AG09319 (cell line): ENCODE results near the gene PARP14.
"Not testable (repeated sequence)": the region's sequence is repeated elsewhere in the genome, so short reads cannot be mapped to it uniquely, and the experiment has no call there.

ENCODE experiments used
- DNase-seq: peaks from one replicate; pipeline ENCODE4 v3.0.0-alpha.2; 2010; ENCODE audit warnings: low read depth; ENCODE audit errors: extremely low read depth
- CTCF ChIP-seq: IDR thresholded peaks from 2 replicates; pipeline ENCODE4 v1.5.1; 2011; ENCODE audit warnings: low read depth, mild to moderate bottlenecking, inconsistent platforms, low read length, moderate library complexity

Gene PARP14

GRCh38 chr3:122719273-122719921, 38.8 kb downstream of the PARP14 start:
- no peak for TF ChIP-seq CTCF
- DNase-seq: no peak

DNA sequence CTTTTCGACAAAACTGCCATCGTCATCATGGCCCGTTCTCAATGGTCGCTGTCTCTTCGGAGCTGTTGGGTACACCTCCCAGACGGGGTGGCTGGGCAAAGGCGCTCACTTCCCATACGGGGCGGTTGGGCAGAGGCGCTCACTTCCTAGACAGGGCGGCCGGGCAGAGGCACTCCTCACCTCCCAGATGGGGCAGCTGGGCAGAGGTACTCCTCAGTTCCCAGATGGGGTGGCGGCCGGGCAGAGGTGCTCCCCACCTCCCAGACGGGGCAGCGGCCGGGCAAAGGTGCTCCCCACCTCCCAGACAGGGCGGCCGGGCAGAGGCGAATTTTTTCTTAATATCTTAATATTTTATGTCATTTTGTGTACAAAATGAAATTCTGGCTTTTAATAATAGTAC, 44.5 kb downstream of the PARP14 start:
- no peak for DNase-seq
- no peak for TF ChIP-seq CTCF

DNA sequence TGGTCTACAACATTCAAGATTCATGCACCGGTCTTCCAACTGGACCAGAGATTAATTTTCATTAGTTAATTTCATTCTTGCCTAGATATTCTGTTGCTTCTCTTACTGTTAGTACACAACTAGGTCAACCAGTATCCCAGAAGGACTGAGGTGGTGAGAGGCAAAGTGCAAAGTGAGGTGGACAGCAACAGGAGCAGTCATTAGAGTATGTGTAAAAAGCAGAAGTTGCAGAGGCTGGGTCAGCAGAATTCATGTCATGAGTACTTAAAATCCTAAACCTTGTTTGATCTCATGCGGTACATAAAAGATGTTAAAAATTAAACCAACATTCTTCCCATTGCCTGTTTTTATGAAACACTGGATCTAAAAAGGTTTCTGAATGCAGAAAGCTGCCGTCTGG, 46.7 kb downstream of the PARP14 start:
- no peak for DNase-seq
- TF ChIP-seq CTCF: no peak

DNA sequence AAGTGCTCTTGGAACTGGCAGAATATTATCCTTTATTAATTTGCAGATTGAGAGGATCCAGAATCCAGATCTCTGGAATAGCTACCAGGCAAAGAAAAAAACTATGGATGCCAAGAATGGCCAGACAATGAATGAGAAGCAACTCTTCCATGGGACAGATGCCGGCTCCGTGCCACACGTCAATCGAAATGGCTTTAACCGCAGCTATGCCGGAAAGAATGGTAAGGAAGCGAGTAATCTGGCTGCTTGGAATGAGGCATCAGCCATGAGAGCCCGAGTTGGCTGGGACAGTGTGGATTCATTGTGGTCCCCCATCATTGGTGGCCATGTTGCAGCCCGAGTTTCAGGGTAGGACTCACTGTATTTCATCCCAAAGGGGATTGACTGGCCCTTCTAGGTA, 47.1 kb downstream of the PARP14 start:
- no peak for DNase-seq
- TF ChIP-seq CTCF: no peak

GRCh38 chr3:122728186-122728585, 47.5 kb downstream of the PARP14 start:
- TF ChIP-seq CTCF: no peak
- no peak for DNase-seq

- no peak for TF ChIP-seq CTCF
- no peak for DNase-seq
These were observed 48.3 kb downstream of the PARP14 start for GRCh38 chr3:122728756-122729514.

- DNase-seq: no peak
- TF ChIP-seq CTCF: no peak
These were observed 49.6 kb downstream of the PARP14 start for GRCh38 chr3:122730240-122730639.

- DNase-seq: not testable (repeated sequence)
These were observed 52.3 kb downstream of the PARP14 start for GRCh38 chr3:122732682-122733525.
